ENCODE measurements around the gene PHB1. TPM values are rescaled to one million over a fixed set of nuclear protein-coding genes. Genes with fewer than 3 reads are reported as not detected.

Gene PHB1
- 100 to 1,000 TPM; 166 to 274 (median 228) TPM for polyA plus RNA-seq

DNA sequence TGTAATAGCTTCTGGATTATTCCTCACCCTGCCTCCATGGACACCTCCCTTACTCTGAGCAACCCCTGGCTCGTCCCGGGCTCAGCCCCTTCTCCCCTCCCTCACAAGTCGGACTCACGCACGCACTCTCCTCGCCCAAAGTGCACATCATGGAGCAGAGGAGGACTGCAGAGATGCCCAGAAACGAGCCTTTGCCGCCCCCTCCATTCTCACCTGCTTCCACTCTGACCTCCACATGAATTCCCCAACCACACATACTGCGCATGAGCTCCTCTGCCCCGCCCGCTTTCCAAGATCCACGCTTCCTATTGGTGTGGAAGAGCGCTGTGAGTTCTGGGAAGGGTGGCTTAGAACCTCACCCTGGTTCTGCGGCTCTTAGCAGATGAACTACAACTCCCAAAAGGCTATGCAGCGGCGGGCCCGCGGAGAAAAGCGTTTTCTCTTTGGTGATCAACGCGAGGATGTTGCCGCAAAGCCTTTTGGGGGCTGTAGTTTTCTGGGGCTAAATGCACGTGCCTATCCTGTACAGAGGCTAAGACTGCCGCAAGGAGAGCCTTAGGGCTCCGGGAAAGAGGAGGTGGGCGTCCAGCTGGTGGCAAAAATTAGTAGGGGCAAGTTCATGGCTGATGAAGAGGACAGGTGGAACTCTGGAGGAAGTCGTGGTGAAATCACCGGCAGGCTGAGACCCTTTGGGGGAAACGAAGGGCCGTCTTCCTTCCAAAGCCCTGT is at the start of gene PHB1:
Gene PHB1, minus strand, starts transcription at position 261 of the 729 bp plus-strand sequence. CDS start 1,618 bp downstream, outside the sequence.
- Mint-ChIP-seq H3K27me3 (ENCODE audit: low read depth in 3 of 3) (peaks cover 2 to 5% (median 4%) of the 10 kb centered on the region in 3 donors), H3K36me3 (peaks cover 16 to 20% (median 17%) of the 10 kb centered on the region in 3 donors), H3K27ac (peak within 1 kb of the TSS; percentile 50 to 87 (median 76)), H3K4me1 (peaks cover 24 to 25% of the 10 kb centered on the region in 2 donors), H3K4me3 (peak within 1 kb of the TSS; percentile 89 to 97 (median 93)), H3K9me3 (no peaks in the 10 kb centered on the region)
- DNase-seq = peak; percentile 83 to 87 (median 84)

DNA sequence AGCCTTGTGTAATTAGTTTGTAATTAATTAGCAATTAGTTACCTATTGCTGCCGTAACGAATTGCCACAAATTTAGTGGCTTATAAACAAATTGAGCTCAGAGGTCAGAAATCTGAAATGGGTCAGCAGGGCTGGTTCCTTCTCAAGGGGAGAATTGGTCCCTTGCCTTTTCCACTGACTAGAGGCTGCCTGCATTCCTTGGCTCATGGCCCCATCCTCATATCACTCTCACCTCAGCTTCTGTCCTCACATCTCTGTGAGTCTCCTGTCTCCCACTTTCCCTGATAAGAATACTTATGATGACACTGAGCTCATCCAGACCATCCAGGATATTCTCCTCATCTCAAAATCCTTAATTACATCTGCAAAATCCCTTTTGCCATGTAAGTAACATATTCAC is 49.4 kb upstream of the PHB1 start:
- H3K4me1 Mint-ChIP-seq = peaks cover 0 to under 1% of the 10 kb centered on the region in 2 donors
- H3K27ac Mint-ChIP-seq = no peak overlapping the region
- H3K36me3 Mint-ChIP-seq = peaks cover 0 to 8% (median 3%) of the 10 kb centered on the region in 3 donors
- no peak overlapping the region for H3K4me3 Mint-ChIP-seq
- peaks cover 0 to 8% (median 3%) of the 10 kb centered on the region in 6 donors for H3K9me3 Mint-ChIP-seq
- peaks cover 12 to 32% (median 13%) of the 10 kb centered on the region in 3 donors for H3K27me3 Mint-ChIP-seq (ENCODE audit: low read depth in 3 of 3)
- DNase-seq = no peak

DNA sequence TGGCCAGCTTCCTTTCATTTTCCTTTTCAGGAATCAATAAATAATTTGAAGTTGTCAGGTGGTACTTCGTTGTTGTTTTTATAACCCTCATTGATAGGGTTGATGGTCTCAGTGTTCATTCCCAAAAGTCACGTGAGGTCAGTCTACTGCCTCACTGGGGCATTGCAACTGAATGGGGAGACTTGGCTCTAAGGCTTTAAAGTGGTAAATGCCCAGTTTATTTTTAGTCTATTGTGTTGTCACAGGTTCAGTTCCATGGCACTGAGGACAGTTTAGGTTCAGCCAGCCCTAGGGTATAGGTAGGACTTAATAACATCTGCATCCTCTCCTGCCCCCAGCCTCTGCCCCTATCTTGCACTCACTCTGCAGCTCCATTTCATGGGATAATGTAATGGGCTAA is 46.9 kb upstream of the PHB1 start:
- no peak overlapping the region for H3K27ac Mint-ChIP-seq
- H3K36me3 Mint-ChIP-seq = peaks cover 0 to 5% (median 3%) of the 10 kb centered on the region in 3 donors
- no peak for DNase-seq
- H3K4me1 Mint-ChIP-seq = peaks cover 0 to 2% of the 10 kb centered on the region in 2 donors
- peaks cover 12 to 26% (median 13%) of the 10 kb centered on the region in 3 donors for H3K27me3 Mint-ChIP-seq (ENCODE audit: low read depth in 3 of 3)
- H3K4me3 Mint-ChIP-seq = no peak overlapping the region
- peaks cover 0 to 8% (median 3%) of the 10 kb centered on the region in 6 donors for H3K9me3 Mint-ChIP-seq

DNA sequence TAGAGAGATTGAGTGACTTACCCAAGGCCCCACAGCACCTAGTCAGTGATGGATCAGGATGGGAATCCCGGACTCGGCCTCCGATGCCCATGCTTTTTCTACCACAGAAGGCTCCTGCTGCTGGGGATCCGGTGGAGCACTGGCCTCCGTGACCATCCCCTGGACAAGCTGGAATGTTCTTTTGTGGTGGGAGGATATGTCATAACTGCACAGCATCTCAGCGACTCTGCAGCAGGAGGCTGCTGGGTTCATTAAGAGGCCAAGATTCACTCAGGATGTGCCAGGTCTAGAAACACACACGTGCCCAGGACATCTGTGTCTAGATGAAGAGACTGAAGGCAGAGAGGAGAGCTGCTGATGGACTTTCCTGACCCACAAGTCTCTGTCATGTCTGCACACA is 45.7 kb upstream of the PHB1 start:
- Mint-ChIP-seq H3K36me3 (peaks cover 0 to 5% (median 3%) of the 10 kb centered on the region in 3 donors), H3K4me3 (no peak overlapping the region), H3K27me3 (ENCODE audit: low read depth in 3 of 3) (peaks cover 9 to 24% (median 13%) of the 10 kb centered on the region in 3 donors)

DNA sequence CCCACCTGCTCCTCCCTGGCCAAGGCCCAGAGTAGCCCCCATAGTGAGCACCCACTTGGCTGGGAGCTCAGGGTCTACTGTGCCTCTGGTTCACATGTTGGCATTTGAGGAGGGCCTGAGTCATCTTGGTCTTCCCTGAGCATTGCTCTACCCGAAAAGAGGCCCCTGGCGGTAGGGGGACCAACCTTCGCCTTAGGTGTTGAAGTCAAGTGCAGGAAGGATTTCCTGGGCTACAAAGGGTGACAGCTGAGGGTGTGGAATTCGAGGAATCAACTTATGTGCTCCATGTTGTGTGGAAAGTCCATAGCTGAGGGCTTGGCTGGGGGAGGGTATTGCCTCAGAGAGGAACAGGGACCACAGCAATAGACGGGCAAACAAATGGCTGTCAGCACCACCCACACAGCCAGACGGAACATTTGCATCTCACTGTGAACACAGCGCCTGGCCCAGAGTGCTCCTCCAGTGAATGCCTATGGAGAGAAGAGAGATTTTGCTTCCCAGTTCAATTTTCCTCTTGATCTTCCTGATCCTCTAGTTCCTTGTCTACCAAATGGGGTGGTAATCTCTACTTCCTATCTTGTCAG is 44.8 kb upstream of the PHB1 start:
- H3K9me3 Mint-ChIP-seq = peaks cover 0 to 8% (median 2%) of the 10 kb centered on the region in 6 donors
- H3K4me3 Mint-ChIP-seq = no peak overlapping the region
- peaks cover 9 to 24% (median 13%) of the 10 kb centered on the region in 3 donors for H3K27me3 Mint-ChIP-seq (ENCODE audit: low read depth in 3 of 3)
- H3K4me1 Mint-ChIP-seq = peaks cover 2 to 3% of the 10 kb centered on the region in 2 donors
- H3K36me3 Mint-ChIP-seq = peaks cover 0 to 5% (median 3%) of the 10 kb centered on the region in 3 donors
- no peak for DNase-seq
- H3K27ac Mint-ChIP-seq = peak overlapping the region in 1 of 6 donors; percentile 31

More for the DNA sequence above, 45.7 kb upstream of the PHB1 start:
- H3K27ac Mint-ChIP-seq = no peak overlapping the region
- DNase-seq = no peak
- H3K4me1 Mint-ChIP-seq = peaks cover 0 to 2% of the 10 kb centered on the region in 2 donors
- peaks cover 0 to 8% (median 3%) of the 10 kb centered on the region in 6 donors for H3K9me3 Mint-ChIP-seq

DNA sequence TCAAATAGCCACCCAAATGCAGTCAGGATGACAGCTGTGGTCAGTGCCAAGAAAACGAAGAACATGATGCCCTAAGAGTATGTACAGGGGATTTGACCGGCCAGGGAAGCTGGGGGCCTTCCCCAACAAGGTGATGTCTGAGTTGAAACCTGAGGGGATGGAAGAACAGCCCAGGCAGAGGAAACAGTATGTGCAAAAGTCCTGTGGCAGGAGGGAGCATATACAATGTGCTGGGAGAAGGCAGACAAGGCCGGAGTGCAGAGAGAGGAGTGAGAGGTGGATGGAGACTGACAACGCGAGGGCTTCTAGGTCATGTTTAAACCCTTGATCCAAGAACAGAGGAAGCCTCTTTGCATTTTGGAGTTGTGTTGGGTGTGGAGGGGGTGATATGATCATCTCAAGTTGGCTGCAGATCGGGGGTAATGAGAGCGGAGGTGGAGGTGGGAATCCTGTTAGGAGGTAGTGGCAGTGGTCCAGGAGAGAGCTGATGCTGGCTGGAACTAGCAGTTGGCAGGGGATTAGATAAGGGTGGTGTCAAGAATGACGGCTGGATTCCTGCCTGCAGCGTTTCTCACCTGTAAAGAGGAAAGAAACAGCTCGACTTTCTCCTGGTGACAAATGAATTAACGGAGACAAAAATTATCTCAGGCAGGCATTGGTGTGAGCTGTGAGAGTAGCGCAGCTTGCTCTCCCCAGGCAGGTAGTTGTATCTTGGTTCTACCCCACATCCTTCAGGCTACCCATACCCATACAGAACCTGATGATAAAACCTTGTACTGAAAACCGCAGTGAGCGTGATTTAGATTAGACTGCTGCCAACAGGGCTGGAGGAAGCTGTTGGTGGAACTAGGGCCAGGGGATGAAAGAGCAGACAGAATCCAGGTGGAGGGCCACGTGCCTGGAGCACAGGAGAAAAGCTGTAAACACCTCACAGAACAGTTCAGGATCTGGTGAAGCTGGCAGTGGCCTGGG is 43.2 kb upstream of the PHB1 start:
- Mint-ChIP-seq H3K4me3 (no peak overlapping the region), H3K9me3 (no peaks in the 10 kb centered on the region), H3K27me3 (ENCODE audit: low read depth in 3 of 3) (peaks cover 7 to 17% (median 9%) of the 10 kb centered on the region in 3 donors), H3K36me3 (peaks cover 0 to under 1% (median 0%) of the 10 kb centered on the region in 3 donors), H3K27ac (no peak overlapping the region), H3K4me1 (peaks cover 10 to 11% of the 10 kb centered on the region in 2 donors)
- DNase-seq = no peak

DNA sequence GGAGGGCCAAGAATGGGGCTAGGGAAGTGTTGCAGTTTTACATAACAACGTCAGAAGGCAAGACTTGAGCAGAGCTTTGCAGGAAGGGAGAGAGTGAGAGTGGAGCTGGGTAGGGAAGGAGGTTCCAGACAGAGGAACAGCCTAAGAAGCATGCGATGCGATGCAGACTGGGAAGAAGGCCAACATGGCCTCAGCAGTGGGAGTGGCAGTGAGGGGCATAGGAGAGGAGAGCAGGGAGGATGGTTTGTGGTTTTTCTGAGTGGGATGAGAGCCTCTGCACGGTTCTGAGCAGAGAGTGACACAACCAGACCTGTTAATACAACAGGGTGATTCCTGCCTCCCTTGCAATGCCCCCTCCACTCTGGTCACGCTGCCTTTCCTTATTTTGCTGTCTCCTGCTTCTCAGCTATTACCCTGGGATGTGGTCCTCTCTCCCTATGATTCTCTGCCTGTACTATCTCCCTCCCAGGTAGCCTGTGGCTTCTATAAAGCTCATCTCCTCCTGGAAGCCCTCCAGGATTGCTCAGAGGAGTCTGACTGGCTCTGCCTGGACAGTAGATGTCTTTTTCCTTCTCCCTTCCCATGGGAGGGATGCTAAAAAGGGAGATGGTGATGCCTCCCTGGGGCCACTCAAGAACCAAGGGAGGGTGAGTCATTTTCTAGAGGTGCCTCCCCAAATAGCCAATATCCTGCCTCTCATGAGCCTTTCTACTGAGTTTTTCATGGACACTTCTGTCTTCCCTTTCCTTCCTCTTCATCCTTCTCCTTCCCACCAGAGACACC is 41.7 kb upstream of the PHB1 start:
- H3K4me3 Mint-ChIP-seq = no peak overlapping the region
- no peaks in the 10 kb centered on the region for H3K9me3 Mint-ChIP-seq
- peak overlapping the region in 1 of 6 donors; percentile 13 for H3K27ac Mint-ChIP-seq
- H3K36me3 Mint-ChIP-seq = no peaks in the 10 kb centered on the region
- no peak for DNase-seq
- peaks cover 25 to 26% of the 10 kb centered on the region in 2 donors for H3K4me1 Mint-ChIP-seq
- H3K27me3 Mint-ChIP-seq (ENCODE audit: low read depth in 3 of 3) = peaks cover 7 to 12% (median 8%) of the 10 kb centered on the region in 3 donors

DNA sequence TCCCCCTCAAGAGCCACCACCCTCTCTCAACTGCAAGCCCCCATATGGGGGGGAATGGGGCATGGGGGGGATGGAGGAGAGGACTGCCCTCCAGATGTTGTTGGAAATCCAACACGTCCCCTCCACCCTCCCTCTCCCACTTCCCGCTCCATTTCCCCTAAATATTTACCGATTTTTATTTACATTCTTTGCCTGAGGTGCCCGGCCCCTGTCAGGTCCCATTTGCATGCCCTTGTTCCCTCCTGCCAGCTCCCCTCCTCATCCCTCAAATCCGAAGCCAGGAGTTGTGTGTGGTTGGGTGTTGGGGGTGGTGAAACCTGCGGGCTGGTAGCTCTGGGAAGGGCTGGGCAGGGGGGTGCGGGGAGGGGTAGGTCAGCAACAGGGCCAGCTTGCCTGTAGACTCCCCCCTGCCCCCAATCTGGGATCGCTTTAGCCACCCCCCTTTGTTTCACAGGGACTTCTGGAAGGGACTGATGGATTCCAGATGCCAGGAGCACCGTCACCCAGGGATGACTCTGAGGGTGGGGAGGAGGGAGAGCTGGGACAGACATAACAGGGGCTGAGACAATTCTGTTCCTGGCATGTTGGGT is 40.7 kb upstream of the PHB1 start:
- H3K36me3 Mint-ChIP-seq = no peaks in the 10 kb centered on the region
- no peak overlapping the region for H3K27ac Mint-ChIP-seq
- DNase-seq = no peak
- peaks cover 6 to 12% (median 7%) of the 10 kb centered on the region in 3 donors for H3K27me3 Mint-ChIP-seq (ENCODE audit: low read depth in 3 of 3)
- H3K9me3 Mint-ChIP-seq = no peaks in the 10 kb centered on the region
- no peak overlapping the region for H3K4me3 Mint-ChIP-seq
- H3K4me1 Mint-ChIP-seq = peaks cover 35 to 36% of the 10 kb centered on the region in 2 donors

DNA sequence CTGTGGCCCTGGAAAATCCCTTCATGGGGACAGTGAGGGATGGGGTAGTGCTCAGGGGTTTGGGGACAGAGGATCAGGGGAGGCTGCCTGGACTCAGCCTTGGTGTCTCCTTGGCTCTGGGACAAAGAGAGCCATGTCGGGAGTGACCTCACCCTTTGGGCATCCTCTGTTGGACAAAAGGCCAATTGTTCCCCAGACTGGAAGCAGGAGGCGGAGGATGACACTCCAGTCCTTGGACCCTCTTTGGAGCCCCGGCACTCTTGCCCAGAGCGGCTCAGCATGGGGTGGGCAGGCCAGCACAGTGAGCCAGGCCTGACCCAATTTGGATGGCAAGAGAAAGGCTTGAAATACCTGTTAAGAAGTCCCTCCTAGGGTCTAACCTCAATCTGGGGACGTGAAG is 39.4 kb upstream of the PHB1 start:
- Mint-ChIP-seq H3K4me3 (no peak overlapping the region), H3K4me1 (peaks cover 40 to 43% of the 10 kb centered on the region in 2 donors), H3K36me3 (no peaks in the 10 kb centered on the region), H3K27me3 (ENCODE audit: low read depth in 3 of 3) (peaks cover 1 to 8% (median 7%) of the 10 kb centered on the region in 3 donors), H3K9me3 (no peaks in the 10 kb centered on the region), H3K27ac (peak overlapping the region in 2 of 6 donors; percentile 13 to 60)
- DNase-seq = no peak

DNA sequence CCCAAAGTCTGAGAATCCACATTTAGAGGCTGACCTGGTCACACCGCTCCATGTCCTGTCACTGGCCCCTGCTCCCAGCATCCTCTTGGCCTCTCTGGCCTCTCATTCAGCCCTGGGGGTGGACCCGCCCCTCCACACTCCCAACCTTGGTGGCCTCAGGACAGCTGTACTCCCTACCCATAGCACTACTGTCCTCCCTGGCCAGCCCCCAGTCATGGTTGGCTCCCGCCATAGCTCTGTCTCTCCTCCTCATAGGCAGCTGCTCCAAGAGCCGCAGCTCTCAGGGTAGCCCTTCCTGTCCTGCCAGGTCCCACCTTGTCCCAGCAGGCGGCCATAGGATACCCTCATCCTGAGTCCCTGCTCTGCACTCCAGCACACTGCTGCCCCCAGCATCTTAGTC is 38.0 kb upstream of the PHB1 start:
- Mint-ChIP-seq H3K27ac (peak overlapping the region in 1 of 6 donors; percentile 83), H3K4me3 (peak overlapping the region in 3 of 5 donors; percentile 17 to 22 (median 21)), H3K27me3 (ENCODE audit: low read depth in 3 of 3) (peaks cover 1 to 7% (median 7%) of the 10 kb centered on the region in 3 donors), H3K36me3 (no peaks in the 10 kb centered on the region), H3K4me1 (peaks cover 38 to 43% of the 10 kb centered on the region in 2 donors), H3K9me3 (no peaks in the 10 kb centered on the region)
- no peak for DNase-seq

DNA sequence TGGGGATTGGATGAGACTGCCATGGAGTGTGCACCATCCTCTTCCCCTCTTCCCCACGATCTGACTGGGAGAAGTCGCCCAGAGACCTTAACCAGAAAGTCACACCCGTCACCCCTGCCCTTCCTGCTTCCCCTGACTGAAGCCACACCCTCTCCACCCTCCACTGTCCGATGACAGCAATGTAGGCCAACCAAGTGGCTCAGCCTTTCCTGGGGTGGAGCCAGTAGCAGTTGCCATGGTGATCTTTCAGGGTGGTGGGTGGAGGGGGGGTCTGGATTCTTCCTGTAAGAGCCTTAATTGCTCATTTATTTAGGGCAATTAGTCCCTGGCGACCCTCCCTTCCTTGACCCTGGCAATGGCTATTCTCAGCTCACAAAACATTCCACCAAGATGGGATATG is 37.5 kb upstream of the PHB1 start:
- peaks cover 38 to 43% of the 10 kb centered on the region in 2 donors for H3K4me1 Mint-ChIP-seq
- H3K27me3 Mint-ChIP-seq (ENCODE audit: low read depth in 3 of 3) = peaks cover 1 to 5% (median 3%) of the 10 kb centered on the region in 3 donors
- no peaks in the 10 kb centered on the region for H3K9me3 Mint-ChIP-seq
- peak in 1 of 3 donors; percentile 12 for DNase-seq
- H3K4me3 Mint-ChIP-seq = peak overlapping the region; percentile 43 to 62 (median 51)
- H3K36me3 Mint-ChIP-seq = no peaks in the 10 kb centered on the region
- H3K27ac Mint-ChIP-seq = peak overlapping the region in 1 of 6 donors; percentile 71

DNA sequence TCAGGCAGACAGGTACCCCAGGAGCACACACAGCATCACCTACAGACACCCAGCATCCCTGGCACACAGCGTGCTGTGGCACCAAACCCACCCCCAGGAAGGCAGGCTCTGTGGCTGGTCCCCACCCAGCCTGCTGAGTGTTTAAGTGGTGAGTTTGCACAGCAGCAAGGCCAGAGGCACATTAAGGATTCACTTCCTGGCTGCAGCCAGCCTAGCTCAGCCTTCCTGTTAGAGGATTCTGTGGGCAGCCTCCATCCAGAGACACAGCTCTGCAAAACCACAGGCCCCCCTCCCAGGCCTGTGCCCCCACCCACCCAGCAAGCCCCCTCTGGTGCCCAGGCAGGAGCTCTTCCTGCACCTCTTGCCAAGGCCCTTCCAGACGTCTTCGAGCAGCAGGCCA is 36.1 kb upstream of the PHB1 start:
- Mint-ChIP-seq H3K27me3 (ENCODE audit: low read depth in 3 of 3) (peaks cover 0 to 1% (median 1%) of the 10 kb centered on the region in 3 donors), H3K36me3 (no peaks in the 10 kb centered on the region), H3K4me3 (peak overlapping the region in 3 of 5 donors; percentile 4 to 24 (median 23)), H3K27ac (peak overlapping the region; percentile 2 to 75 (median 32)), H3K9me3 (no peaks in the 10 kb centered on the region), H3K4me1 (peaks cover 38 to 43% of the 10 kb centered on the region in 2 donors)
- no peak for DNase-seq
